Right ventricle myocardium superior (tissue), 1 donor: ENCODE measurements around the gene ATP8B3. TPM values are rescaled to one million over a fixed set of nuclear protein-coding genes. Genes with fewer than 3 reads are reported as not detected.

Experiments
- ATAC-seq: fragments of 200-7000 bp; cut with Tn5 transposase; one replicate; pipeline ENCODE4 v1.9.1; 2020; ENCODE audit warnings: mild to moderate bottlenecking; ENCODE audit not compliant: poor library complexity
- DNase-seq: peaks from one replicate; pipeline ENCODE4 v3.0.0-alpha.2; 2020
- intact Hi-C: fragments of 100-400 bp; cut with DNase I; formaldehyde crosslinking; loops from one replicate; pipeline ENCODE4 v1.11.2; 2022
- microRNA-seq: library from miRNA; unstranded; fragments of <30 nt; microRNA quantifications from one replicate; pipeline ENCODE4 v1.2.0, GENCODE V29; 2020
- total RNA-seq: library from RNA; stranded (reverse); fragmentation: NEBNext Ultra II Directional; extraction: Animal tissue kit (Norgen Biotek cat#: 25700); gene quantifications from one replicate; pipeline ENCODE4 v1.2.1, GENCODE V29; 2021
- donor health status: DM: no; HTN: yes; CAD: no; lungs with severe emphysema.

The ATP8B3 gene
- total RNA-seq, 1 donor from 2014 or later, result 0.46 TPM

DNA sequence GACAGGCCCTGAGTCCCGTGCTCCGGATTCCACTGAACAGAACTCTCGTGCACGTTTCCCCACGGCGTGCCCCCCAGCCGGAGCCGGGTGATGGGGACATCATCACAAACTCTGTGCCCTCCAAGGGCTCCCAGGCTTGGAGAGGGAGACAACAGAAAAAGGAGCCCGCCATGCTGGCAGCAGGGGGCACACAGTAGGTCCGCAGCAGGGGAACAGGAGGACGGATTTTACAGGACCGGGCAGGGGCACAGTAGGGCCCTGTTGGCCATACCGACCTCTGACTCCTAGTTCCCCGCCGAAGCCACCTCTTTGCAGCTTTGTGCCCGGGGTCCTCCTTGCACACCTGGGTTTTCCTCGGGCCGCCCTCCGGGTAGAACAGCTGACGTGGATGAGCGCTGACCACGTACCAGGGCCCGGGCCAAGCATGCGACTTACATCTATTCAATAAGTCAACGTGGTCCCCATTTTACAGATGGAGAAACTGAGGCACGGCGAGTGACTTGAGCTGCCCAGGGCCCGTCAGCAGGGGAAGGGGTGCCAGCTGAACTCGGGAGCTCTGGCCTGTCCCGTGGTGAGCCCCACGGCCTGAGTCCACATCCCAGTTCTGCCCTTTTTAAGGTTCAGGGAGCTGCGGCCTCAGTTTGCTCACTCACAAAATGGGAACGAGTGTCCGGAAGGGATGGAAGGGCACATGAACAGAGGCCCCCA is 68.9 kb downstream of the ATP8B3 start:
- intact Hi-C loops, result no loop called here
- no peak for DNase-seq
- ATAC-seq, result no peak

DNA sequence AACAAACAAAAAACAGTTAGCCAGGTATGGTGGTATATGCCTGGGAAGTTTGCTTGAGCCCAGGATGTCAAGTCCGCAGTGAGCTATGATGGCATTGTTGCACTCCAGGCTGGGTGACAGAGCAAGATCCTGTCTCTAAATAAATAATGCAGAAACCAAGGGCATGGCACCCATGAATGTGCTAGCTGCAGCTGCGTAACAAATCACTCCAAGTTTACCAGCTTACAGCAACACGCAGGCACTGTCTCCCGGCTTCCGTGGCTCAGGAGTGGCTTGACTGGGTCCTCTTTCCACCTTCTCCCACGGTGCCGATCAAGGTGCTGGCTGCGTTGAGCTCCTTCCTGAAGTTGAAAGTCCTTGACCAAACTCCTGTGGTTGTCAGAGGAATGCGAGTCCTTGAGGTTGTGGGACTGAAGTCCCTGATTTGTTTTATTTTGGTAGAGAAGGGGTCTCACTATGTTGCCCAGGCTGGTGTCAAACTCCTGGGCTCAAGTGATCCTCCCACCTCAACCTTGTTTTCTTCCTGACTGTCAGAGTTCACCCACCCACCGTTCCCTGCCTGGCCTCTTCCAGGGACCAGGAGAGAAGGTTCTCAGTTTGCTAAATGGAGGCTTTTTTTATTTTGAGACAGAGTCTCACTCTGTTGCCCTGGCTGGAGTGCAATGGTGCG is 72.0 kb downstream of the ATP8B3 start:
- intact Hi-C loops, result no loop called here
- ATAC-seq (no peak), DNase-seq (no peak)

DNA sequence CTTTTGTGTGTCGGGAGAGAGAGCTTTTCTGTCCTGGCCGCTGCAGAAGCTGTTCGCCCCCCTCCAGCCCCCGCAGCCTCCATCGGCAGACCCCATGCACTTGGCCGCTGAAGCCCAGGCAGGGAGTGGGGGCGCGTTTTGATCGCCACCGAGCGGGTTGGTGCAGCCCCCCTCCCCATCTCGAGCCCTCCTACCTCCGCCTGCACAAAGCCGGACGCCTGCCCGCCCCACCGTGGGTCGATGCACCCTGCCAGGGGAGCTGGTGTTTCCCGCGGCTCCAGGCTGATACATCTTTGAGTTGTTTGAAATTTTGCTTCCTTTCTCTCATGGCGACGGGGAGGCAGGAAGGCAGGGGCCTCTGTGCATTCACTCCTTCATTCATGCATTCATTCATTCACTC is 75.1 kb downstream of the ATP8B3 start:
- no peak for DNase-seq
- intact Hi-C loops, result no loop called here
- no peak for ATAC-seq

DNA sequence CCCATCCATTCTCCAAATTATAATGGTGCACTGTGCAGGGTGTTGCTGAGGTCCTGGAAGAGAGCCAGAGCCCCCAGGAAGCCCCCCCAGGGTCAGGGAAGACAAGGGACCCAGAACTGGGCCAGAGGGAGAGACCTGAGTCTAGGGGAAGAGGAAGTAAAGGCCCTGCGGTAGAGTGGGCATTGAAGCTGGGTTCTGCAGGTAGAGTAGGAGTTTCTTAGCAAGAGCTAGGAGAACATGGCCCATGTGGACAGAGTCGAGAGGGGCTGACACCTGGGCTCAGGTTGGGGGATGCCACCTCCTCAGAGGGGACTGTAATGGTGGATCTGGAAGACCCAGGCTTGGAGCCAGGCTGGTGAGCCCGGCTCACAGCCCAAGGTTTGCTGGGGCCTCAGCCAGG is 75.8 kb downstream of the ATP8B3 start:
- intact Hi-C loops, result no loop called here
- ATAC-seq (no peak), DNase-seq (no peak)

DNA sequence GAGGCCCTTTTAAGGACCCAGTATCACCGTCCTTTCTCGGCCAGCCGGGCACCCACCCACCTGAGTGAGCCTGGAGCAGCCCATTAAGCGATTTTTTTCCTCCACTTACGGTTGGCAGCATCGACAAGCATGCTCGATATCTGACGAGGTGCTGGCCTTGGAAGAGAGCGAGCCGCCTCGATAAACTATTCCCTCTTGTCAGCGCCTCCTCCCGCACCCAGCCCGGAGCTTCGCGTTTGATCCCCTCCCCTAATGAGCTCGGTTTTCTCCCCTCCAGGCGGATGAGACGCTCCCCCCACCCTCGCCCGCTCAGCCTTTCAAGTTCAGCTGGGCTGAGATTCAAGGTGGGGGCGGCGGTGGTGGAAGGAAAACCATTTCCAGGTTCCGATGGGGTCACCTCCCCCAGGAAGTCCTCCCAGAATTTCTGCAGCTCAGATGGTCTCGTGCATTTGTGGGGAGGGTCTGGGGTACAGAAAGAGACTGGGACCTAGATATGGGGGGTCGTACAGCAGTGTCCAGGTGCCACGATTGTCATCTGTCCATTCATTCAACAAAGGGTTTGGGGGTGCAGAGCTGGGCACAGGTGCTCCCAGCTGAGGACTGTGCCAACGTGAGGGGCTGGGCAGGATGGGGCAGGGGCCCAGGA is 77.6 kb downstream of the ATP8B3 start:
- intact Hi-C loops, result no loop called here
- DNase-seq, result no peak
- no peak for ATAC-seq

Small RNAs within 50 kb of the gene (microRNA-seq; reads per million reads assigned to microRNA genes)
- gene MIR1909, result not detected

Other genes starting within 250 kb of the ATP8B3 start
- 8.0 TPM for gene MEX3D, start 244.0 kb downstream of the ATP8B3 start, total RNA-seq
- gene MBD3, start 219.4 kb downstream of the ATP8B3 start, total RNA-seq, result 52.4 TPM
- gene UQCR11, start 206.8 kb downstream of the ATP8B3 start, total RNA-seq, result 1,222 TPM
- gene TCF3, start 159.7 kb downstream of the ATP8B3 start, total RNA-seq, result 20.0 TPM
- not detected for gene ONECUT3, start 58.8 kb downstream of the ATP8B3 start, total RNA-seq
- gene REXO1, start 36.2 kb upstream of the ATP8B3 start, total RNA-seq, result 13.6 TPM
- gene KLF16, start 51.3 kb upstream of the ATP8B3 start, total RNA-seq, result 6.2 TPM
- gene ABHD17A, start 73.2 kb upstream of the ATP8B3 start, total RNA-seq, result 55.7 TPM
- 2.1 TPM for gene ADAT3, start 93.1 kb upstream of the ATP8B3 start, total RNA-seq
- 16.2 TPM for gene SCAMP4, start 93.1 kb upstream of the ATP8B3 start, total RNA-seq
- 24.3 TPM for gene CSNK1G2, start 128.9 kb upstream of the ATP8B3 start, total RNA-seq
- 56.3 TPM for gene BTBD2, start 203.4 kb upstream of the ATP8B3 start, total RNA-seq
- gene MKNK2, start 239.0 kb upstream of the ATP8B3 start, total RNA-seq, result 238 TPM